K562 (cell line): ENCODE results near the gene CGNL1. TPM values are rescaled to one million over a fixed set of nuclear protein-coding genes. Genes with fewer than 3 reads are reported as not detected.

Experiments used
- ATAC-seq: fragments of 200-7000 bp; cut with Tn5 transposase; 3 replicates; pipeline ENCODE4 v1.9.1; 2020; ENCODE audit warnings: moderate library complexity
- BruUV-seq: library from RNA; stranded (reverse); fragments of 400-500 nt; replicated peaks from 2 replicates; lab custom pipeline; 2021; lab: Mats Ljungman, UMichigan
- CTCF ChIA-PET: fragments of 300-600 bp; formaldehyde crosslinking; extraction: SDS; loops from one replicate; lab custom pipeline; 2021; ENCODE audit warnings: low intra/inter-chr PET ratio; lab: Yijun Ruan, JAX
- POLR2A ChIA-PET: fragments of 300-600, 350-650 bp; sonication (Branson Sonifier 250); formaldehyde crosslinking; extraction: SDS; loops from one replicate; lab custom pipeline; 2021; ENCODE audit warnings: antibody characterized with exemption, inconsistent platforms; lab: Yijun Ruan, JAX
- DNase-seq, 4 experiments: peaks; one replicate each; pipeline versions ENCODE4 v3.0.0 to v3.0.0-alpha.2; 2011 to 2018; ENCODE audit warnings: low spot score in 3 of 4, mixed read lengths in 3 of 4; ENCODE audit errors: extremely low read depth in 1 of 4
- FAIRE-seq: peaks from 2 replicates; lab custom pipeline; 2011; peaks lifted over from hg19 to GRCh38; lab: Jason Lieb, UNC
- H2AFZ ChIP-seq: 2 replicates; pipeline ENCODE4 v1.6.0; 2011; ENCODE audit warnings: low read depth, low read length, control low read depth, inconsistent platforms
- H3K27ac ChIP-seq: fragments of 200-600 bp; 3 replicates; pipeline ENCODE4 v1.8.0; 2011; ENCODE audit warnings: low read depth, mild to moderate bottlenecking, control low read depth, inconsistent platforms, low read length, moderate library complexity, mixed read lengths; ENCODE audit errors: extremely low read depth
- H3K27me3 ChIP-seq, 2 experiments: fragments of 300-600 bp in 1 of 2; 2 replicates in 1 of 2; 3 replicates in 1 of 2; pipeline versions ENCODE4 v1.6.0 to v1.8.0; 2011; ENCODE audit warnings: inconsistent platforms in 2 of 2, low read length in 2 of 2, mild to moderate bottlenecking in 1 of 2, mixed read lengths in 1 of 2, moderate library complexity in 1 of 2; ENCODE audit not compliant: control insufficient read depth in 2 of 2, insufficient read depth in 2 of 2
- H3K36me3 ChIP-seq: fragments of 300-600 bp; 3 replicates; pipeline ENCODE4 v1.8.0; 2011; ENCODE audit warnings: mild to moderate bottlenecking, low read length, inconsistent platforms; ENCODE audit not compliant: control insufficient read depth, insufficient read depth
- H3K4me1 ChIP-seq, 2 experiments: fragments of 200-600 bp in 1 of 2; replicated peaks in 1 of 2; 2 replicates in 1 of 2; 3 replicates in 1 of 2; pipeline versions ENCODE4 v1.5.1 to v1.8.0; 2011; ENCODE audit warnings: inconsistent platforms in 2 of 2, low read length in 2 of 2, mild to moderate bottlenecking in 1 of 2, mixed read lengths in 1 of 2, moderate library complexity in 1 of 2; ENCODE audit not compliant: control insufficient read depth in 2 of 2, insufficient read depth in 2 of 2
- H3K4me2 ChIP-seq: 2 replicates; pipeline ENCODE4 v1.6.1; 2011; ENCODE audit warnings: low read length, control low read depth, inconsistent platforms, mixed read lengths; ENCODE audit not compliant: insufficient read depth
- H3K4me3 ChIP-seq: fragments of 200-600 bp; sonication (generic), shearing (Covaris generic); 2 replicates; pipeline ENCODE4 v1.5.1; 2016; ENCODE audit warnings: control low read depth, inconsistent platforms
- H3K79me2 ChIP-seq: fragments of 200-600 bp; 3 replicates; pipeline ENCODE4 v1.8.0; 2011; ENCODE audit warnings: low read length, inconsistent platforms; ENCODE audit not compliant: control insufficient read depth, insufficient read depth
- H3K9ac ChIP-seq, 2 experiments: 2 replicates each; pipeline versions ENCODE4 v1.6.0 to v1.6.1; 2011; ENCODE audit warnings: low read depth in 2 of 2, low read length in 2 of 2, control low read depth in 1 of 2, inconsistent platforms in 1 of 2, mild to moderate bottlenecking in 1 of 2, mixed read lengths in 1 of 2; ENCODE audit not compliant: insufficient read depth in 1 of 2
- H3K9me1 ChIP-seq: one replicate; pipeline ENCODE4 v1.6.0; 2011; ENCODE audit warnings: inconsistent platforms, mild to moderate bottlenecking, low read length, moderate library complexity; ENCODE audit not compliant: control insufficient read depth, insufficient read depth
- H3K9me3 ChIP-seq: replicated peaks from 2 replicates; pipeline ENCODE4 v1.5.1; 2011; ENCODE audit warnings: low read depth, low read length, inconsistent platforms; ENCODE audit not compliant: control insufficient read depth, insufficient read depth
- H4K20me1 ChIP-seq: replicated peaks from 2 replicates; pipeline ENCODE4 v1.6.1; 2011; ENCODE audit warnings: low read length, inconsistent platforms, mixed read lengths; ENCODE audit not compliant: control insufficient read depth, insufficient read depth
- ARID2 ChIP-seq: fragments of 450-650 bp; IDR thresholded peaks from 2 replicates; pipeline ENCODE4 v1.6.1; 2017; ENCODE audit warnings: antibody characterized with exemption, mild to moderate bottlenecking
- CTBP1 ChIP-seq: fragments of 450-650 bp; IDR thresholded peaks from 2 replicates; pipeline ENCODE4 v1.6.1; 2016; ENCODE audit warnings: borderline replicate concordance
- EP300 ChIP-seq: IDR thresholded peaks from 2 replicates; pipeline ENCODE4 v1.6.1; 2012; ENCODE audit warnings: low read length, improper control_type of control experiment
- HNRNPLL ChIP-seq: fragments of 200-400 bp; formaldehyde crosslinking; IDR thresholded peaks from 2 replicates; pipeline ENCODE4 v1.6.1; 2017; ENCODE audit warnings: low read length, low read depth, mild to moderate bottlenecking; ENCODE audit not compliant: poor library complexity, severe bottlenecking
- JUN ChIP-seq, 2 experiments: sonication (generic) in 1 of 2; formaldehyde crosslinking in 1 of 2; IDR thresholded peaks; 2 replicates each; pipeline versions ENCODE4 v1.6.1 to v1.8.0; 2012 to 2022; ENCODE audit warnings: borderline replicate concordance in 2 of 2, mild to moderate bottlenecking in 2 of 2, improper control_type of control experiment in 1 of 2, low read depth in 1 of 2, low read length in 1 of 2, missing genetic modification reagents in 1 of 2
- MED1 ChIP-seq: sonication (generic); formaldehyde crosslinking; IDR thresholded peaks from 2 replicates; pipeline ENCODE4 v1.8.1; 2023; ENCODE audit warnings: missing genetic modification reagents, borderline replicate concordance
- NCOA4 ChIP-seq: fragments of 450-650 bp; IDR thresholded peaks from 2 replicates; pipeline ENCODE4 v1.6.1; 2018; ENCODE audit warnings: mild to moderate bottlenecking; ENCODE audit not compliant: partially characterized antibody
- PHB2 ChIP-seq: fragments of 450-650 bp; IDR thresholded peaks from 2 replicates; pipeline ENCODE4 v1.6.1; 2017; ENCODE audit warnings: low read depth
- PML ChIP-seq: IDR thresholded peaks from 2 replicates; pipeline ENCODE4 v1.6.1; 2012; ENCODE audit warnings: low read length, inconsistent platforms
- RAD21 ChIP-seq, 2 experiments: fragments of 250-450 bp in 1 of 2; fragments of 450-650 bp in 1 of 2; sonication (Bioruptor Pico) in 1 of 2; formaldehyde crosslinking in 1 of 2; IDR thresholded peaks in 1 of 2; conservative IDR thresholded peaks in 1 of 2; 2 replicates each; pipeline versions ENCODE4 v1.4.0 to v1.8.0; 2020 to 2022; ENCODE audit warnings: mild to moderate bottlenecking in 2 of 2, moderate library complexity in 1 of 2
- SMARCC2 ChIP-seq: fragments of 450-650 bp; IDR thresholded peaks from 2 replicates; pipeline ENCODE4 v1.6.1; 2017; ENCODE audit warnings: antibody characterized with exemption, moderate library complexity, mild to moderate bottlenecking, low read depth
- ZKSCAN1 ChIP-seq: fragments of 150-350 bp; IDR thresholded peaks from 2 replicates; pipeline ENCODE4 v1.6.1; 2016; ENCODE audit warnings: low read depth, low read length
- ZNF77 ChIP-seq: fragments of 250-450 bp; sonication (Bioruptor Pico); IDR thresholded peaks from 2 replicates; pipeline ENCODE4 v1.5.0; 2020
- WGBS: fragments of 100-300 bp; shearing (Covaris generic); methylation state at CpG from one replicate; pipeline ENCODE4 v1.1.6; 2016; ENCODE audit warnings: low coverage, mixed read lengths; ENCODE audit not compliant: insufficient coverage; ENCODE audit errors: missing lambda C conversion rate; 5-methylcytosine and 5-hydroxymethylcytosine counted together
- in situ Hi-C: fragments of 300-500 bp; cut with MboI; formaldehyde crosslinking; loops from 4 replicates; pipeline ENCODE4 v1.15.0; 2018; ENCODE audit warnings: inconsistent platforms, mixed read lengths
- intact Hi-C: fragments of 100-400 bp; cut with micrococcal nuclease; formaldehyde crosslinking; loops from 2 replicates; pipeline ENCODE4 v1.14.2; 2022
- polyA plus RNA-seq, 8 experiments: library from polyadenylated mRNA; depleted of rRNA in 4 of 8; stranded (reverse) in 5 of 8; unstranded in 3 of 8; fragments of >200 nt; fragmentation: Nextera tagmentation in 2 of 8; fragmentation: Illumina TruSeq in 1 of 8; extraction: Ambion mirVana in 2 of 8; extraction: Trizol in 1 of 8; gene quantifications; 2 replicates each; pipeline versions ENCODE4 v1.2.1 to v1.2.3, GENCODE V29; 2011 to 2014; ENCODE audit warnings: inconsistent platforms in 1 of 8, missing spikeins in 1 of 8
- total RNA-seq, 7 experiments: library from RNA; depleted of rRNA in 6 of 7; stranded (reverse); fragments of >200 nt in 6 of 7; fragmentation: Illumina TruSeq in 2 of 7; extraction: Trizol in 2 of 7; gene quantifications; 2 replicates each; pipeline versions ENCODE4 v1.2.1 to v1.2.3, GENCODE V29; 2011 to 2021; ENCODE audit warnings: low replicate concordance in 1 of 7
- TF ChIP-seq, protein P1 (sequence below): fragments of 450-650 bp; IDR thresholded peaks from 2 replicates; pipeline ENCODE4 v1.6.1; 2016; ENCODE audit warnings: borderline replicate concordance
- TF ChIP-seq, protein P2 (sequence below): sonication (generic); formaldehyde crosslinking; IDR thresholded peaks from 2 replicates; pipeline ENCODE4 v1.8.1; 2023; ENCODE audit warnings: mild to moderate bottlenecking, missing genetic modification reagents

Gene CGNL1
- total and polyA plus RNA-seq, 9 of the 15 experiments (the other 6 are each of a cell fraction or from before 2014, with no cell fraction given) = 0.01 to 0.07 TPM; not detected in 7

DNA sequence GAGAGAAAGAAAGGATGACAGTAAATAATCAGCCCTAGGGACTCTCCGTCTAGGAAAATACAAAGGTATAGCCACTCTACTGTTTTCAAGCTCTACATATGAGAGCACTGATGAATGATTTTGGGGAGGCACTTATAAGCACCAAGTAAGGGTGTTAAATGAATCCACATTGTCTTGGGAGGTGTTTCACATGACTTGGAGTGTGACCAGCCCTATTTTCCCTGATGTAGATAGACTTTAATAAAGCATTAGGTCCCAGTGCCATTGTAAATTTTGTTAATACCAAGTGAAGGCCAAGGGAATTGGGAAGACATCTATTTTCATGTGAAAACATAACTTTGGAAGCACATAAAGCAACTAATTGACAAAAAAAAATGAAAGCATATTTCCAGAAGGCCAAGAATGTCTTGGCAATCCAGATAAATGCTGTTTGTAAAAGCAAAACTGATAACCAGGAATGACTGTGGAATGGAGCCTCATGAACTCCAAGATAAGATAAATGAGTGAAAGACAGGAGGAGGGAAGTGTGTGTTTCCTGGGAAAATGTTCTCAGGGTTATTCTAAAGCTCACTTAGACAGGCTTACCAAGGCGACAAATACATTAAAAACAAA, 119.4 kb downstream of the CGNL1 start:
- Histone ChIP-seq H4K20me1 (no peaks in the 10 kb centered on the region), H3K4me1 (no peaks in the 10 kb centered on the region), H3K79me2 (no peaks in the 10 kb centered on the region), H3K4me2 (no peak overlapping the region), H3K4me3 (no peak overlapping the region), H3K9ac (no peak overlapping the region), H3K27me3 (peaks cover 18 to 42% of the 10 kb centered on the region in 2 experiments; a peak in 4 of 5 replicates), H3K9me3 (no peaks in the 10 kb centered on the region), H3K9me1 (no peaks in the 10 kb centered on the region), H3K36me3 (no peaks in the 10 kb centered on the region), H2AFZ (no peak overlapping the region), H3K27ac (no peak overlapping the region)
- 0% methylated on average over 2 of the region's 2 CpGs for WGBS
- FAIRE-seq (no peak), ATAC-seq (no peak), DNase-seq (no peak)
- in situ Hi-C loops = no loop called here
- TF ChIP-seq PML (no peak), CTBP1 (no peak), ZNF77 (no peak), MED1 (CRISPR knock-in tag) (no peak), PHB2 (no peak), ARID2 (no peak), HNRNPLL (no peak), RAD21 (CRISPR knock-in tag; conservative IDR thresholded peaks at IDR 0.05 in 1 of 2, IDR thresholded peaks at IDR 0.05 in 1 of 2) (no peak), SMARCC2 (no peak), JUN (IDR thresholded peaks at IDR 0.05; ENCODE audit: borderline replicate concordance, low read depth, low read length) (no peak), JUN (CRISPR knock-in tag; IDR thresholded peaks at IDR 0.05; ENCODE audit: borderline replicate concordance) (no peak), NCOA4 (no peak), ZKSCAN1 (no peak), EP300 (no peak)
- TF ChIP-seq, protein P1, sequence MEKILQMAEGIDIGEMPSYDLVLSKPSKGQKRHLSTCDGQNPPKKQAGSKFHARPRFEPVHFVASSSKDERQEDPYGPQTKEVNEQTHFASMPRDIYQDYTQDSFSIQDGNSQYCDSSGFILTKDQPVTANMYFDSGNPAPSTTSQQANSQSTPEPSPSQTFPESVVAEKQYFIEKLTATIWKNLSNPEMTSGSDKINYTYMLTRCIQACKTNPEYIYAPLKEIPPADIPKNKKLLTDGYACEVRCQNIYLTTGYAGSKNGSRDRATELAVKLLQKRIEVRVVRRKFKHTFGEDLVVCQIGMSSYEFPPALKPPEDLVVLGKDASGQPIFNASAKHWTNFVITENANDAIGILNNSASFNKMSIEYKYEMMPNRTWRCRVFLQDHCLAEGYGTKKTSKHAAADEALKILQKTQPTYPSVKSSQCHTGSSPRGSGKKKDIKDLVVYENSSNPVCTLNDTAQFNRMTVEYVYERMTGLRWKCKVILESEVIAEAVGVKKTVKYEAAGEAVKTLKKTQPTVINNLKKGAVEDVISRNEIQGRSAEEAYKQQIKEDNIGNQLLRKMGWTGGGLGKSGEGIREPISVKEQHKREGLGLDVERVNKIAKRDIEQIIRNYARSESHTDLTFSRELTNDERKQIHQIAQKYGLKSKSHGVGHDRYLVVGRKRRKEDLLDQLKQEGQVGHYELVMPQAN = no peak
- TF ChIP-seq, protein P2, sequence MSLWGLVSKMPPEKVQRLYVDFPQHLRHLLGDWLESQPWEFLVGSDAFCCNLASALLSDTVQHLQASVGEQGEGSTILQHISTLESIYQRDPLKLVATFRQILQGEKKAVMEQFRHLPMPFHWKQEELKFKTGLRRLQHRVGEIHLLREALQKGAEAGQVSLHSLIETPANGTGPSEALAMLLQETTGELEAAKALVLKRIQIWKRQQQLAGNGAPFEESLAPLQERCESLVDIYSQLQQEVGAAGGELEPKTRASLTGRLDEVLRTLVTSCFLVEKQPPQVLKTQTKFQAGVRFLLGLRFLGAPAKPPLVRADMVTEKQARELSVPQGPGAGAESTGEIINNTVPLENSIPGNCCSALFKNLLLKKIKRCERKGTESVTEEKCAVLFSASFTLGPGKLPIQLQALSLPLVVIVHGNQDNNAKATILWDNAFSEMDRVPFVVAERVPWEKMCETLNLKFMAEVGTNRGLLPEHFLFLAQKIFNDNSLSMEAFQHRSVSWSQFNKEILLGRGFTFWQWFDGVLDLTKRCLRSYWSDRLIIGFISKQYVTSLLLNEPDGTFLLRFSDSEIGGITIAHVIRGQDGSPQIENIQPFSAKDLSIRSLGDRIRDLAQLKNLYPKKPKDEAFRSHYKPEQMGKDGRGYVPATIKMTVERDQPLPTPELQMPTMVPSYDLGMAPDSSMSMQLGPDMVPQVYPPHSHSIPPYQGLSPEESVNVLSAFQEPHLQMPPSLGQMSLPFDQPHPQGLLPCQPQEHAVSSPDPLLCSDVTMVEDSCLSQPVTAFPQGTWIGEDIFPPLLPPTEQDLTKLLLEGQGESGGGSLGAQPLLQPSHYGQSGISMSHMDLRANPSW (CRISPR knock-in tag) = no peak
- intact Hi-C loops = no loop called here
- BruUV-seq = no TSS peak
- CTCF ChIA-PET = no interaction called here
- POLR2A ChIA-PET = interaction anchor here (0.7 kb wide), 1 partner anchor 147 kb away, joined by 3 read pairs; no protein-coding TSS in a partner anchor
